Stimulated activated CD8-positive, alpha-beta memory T cell treated with anti-CD3 and anti-CD28 coated beads, Interleukin-4, amount 100 ng/mL, for 4 hours (primary cell): ENCODE measurements around the gene LGALS9C.
"Not testable (repeated sequence)": the region's sequence is repeated elsewhere in the genome, so short reads cannot be mapped to it uniquely, and the experiment has no call there.

ENCODE experiments used
- DNase-seq, 2 donors: peaks; one replicate each; pipeline ENCODE4 v3.0.0-alpha.2; 2020; ENCODE audit warnings: low read depth in 2 of 2, low spot score in 1 of 2

Gene LGALS9C

GRCh38 chr17:18478362-18478761 is 1.8 kb downstream of the LGALS9C start:
- DNase-seq: not testable (repeated sequence)

- DNase-seq: not testable (repeated sequence)
Measured at GRCh38 chr17:18478977-18479595, 2.5 kb downstream of the LGALS9C start.

GRCh38 chr17:18481775-18482174 is 5.2 kb downstream of the LGALS9C start:
- DNase-seq: not testable (repeated sequence)

GRCh38 chr17:18485936-18486464 is 9.4 kb downstream of the LGALS9C start:
- DNase-seq: not testable (repeated sequence)

- not testable (repeated sequence) for DNase-seq
Measured at GRCh38 chr17:18487633-18488032, 11.0 kb downstream of the LGALS9C start.

- not testable (repeated sequence) for DNase-seq
Measured at GRCh38 chr17:18488622-18489021, 12.0 kb downstream of the LGALS9C start.

- DNase-seq: not testable (repeated sequence)
Measured at GRCh38 chr17:18490016-18490415, 13.4 kb downstream of the LGALS9C start.

- DNase-seq: not testable (repeated sequence)
Measured at GRCh38 chr17:18492712-18493480, 16.3 kb downstream of the LGALS9C start.

- DNase-seq: not testable (repeated sequence)
Measured at GRCh38 chr17:18494250-18494768, 17.7 kb downstream of the LGALS9C start.

- DNase-seq: not testable (repeated sequence)
Measured at GRCh38 chr17:18497044-18497443, 20.5 kb downstream of the LGALS9C start.

- not testable (repeated sequence) for DNase-seq
Measured at GRCh38 chr17:18499100-18499499, 22.5 kb downstream of the LGALS9C start.

- DNase-seq: not testable (repeated sequence)
Measured at GRCh38 chr17:18499756-18500155, 23.2 kb downstream of the LGALS9C start.

GRCh38 chr17:18500281-18500680 is 23.7 kb downstream of the LGALS9C start:
- not testable (repeated sequence) for DNase-seq

- not testable (repeated sequence) for DNase-seq
Measured at GRCh38 chr17:18500816-18501215, 24.2 kb downstream of the LGALS9C start.

GRCh38 chr17:18503221-18503620 is 26.6 kb downstream of the LGALS9C start:
- DNase-seq: not testable (repeated sequence)

- not testable (repeated sequence) for DNase-seq
Measured at GRCh38 chr17:18507729-18508128, 31.1 kb downstream of the LGALS9C start.

- DNase-seq: not testable (repeated sequence)
Measured at GRCh38 chr17:18508667-18509066, 32.1 kb downstream of the LGALS9C start.

- DNase-seq: not testable (repeated sequence)
Measured at GRCh38 chr17:18521100-18521499, 44.5 kb downstream of the LGALS9C start.

GRCh38 chr17:18525015-18525414 is 48.4 kb downstream of the LGALS9C start:
- DNase-seq: not testable (repeated sequence)

- not testable (repeated sequence) for DNase-seq
Measured at GRCh38 chr17:18526168-18526800, 49.7 kb downstream of the LGALS9C start.

GRCh38 chr17:18527354-18527753 is 50.8 kb downstream of the LGALS9C start:
- not testable (repeated sequence) for DNase-seq
